Measurements from ENCODE around the gene HOXD11.

DNA sequence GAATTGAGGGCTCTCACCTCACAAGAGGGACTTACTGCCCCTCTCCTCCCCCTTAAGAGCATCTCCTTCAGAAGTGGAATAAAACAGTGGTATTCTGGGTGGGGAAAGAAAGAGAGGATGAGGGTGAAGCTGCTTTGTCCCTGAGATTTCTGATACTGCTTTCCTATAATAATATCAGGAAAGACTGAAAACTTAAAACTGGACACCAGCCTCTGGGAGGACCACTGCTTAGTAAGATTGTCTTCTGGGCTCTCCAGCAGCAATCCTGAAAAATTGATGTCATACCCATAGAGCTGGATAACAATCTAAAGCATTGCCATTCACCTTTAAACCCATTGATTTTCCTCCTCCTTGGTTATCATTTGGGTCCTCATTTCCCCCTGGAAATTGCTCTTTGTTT lies 39.6 kb downstream of the HOXD11 start:
- TF ChIP-seq, protein P1, sequence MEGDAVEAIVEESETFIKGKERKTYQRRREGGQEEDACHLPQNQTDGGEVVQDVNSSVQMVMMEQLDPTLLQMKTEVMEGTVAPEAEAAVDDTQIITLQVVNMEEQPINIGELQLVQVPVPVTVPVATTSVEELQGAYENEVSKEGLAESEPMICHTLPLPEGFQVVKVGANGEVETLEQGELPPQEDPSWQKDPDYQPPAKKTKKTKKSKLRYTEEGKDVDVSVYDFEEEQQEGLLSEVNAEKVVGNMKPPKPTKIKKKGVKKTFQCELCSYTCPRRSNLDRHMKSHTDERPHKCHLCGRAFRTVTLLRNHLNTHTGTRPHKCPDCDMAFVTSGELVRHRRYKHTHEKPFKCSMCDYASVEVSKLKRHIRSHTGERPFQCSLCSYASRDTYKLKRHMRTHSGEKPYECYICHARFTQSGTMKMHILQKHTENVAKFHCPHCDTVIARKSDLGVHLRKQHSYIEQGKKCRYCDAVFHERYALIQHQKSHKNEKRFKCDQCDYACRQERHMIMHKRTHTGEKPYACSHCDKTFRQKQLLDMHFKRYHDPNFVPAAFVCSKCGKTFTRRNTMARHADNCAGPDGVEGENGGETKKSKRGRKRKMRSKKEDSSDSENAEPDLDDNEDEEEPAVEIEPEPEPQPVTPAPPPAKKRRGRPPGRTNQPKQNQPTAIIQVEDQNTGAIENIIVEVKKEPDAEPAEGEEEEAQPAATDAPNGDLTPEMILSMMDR (IDR thresholded peaks at IDR 0.05; ENCODE audit: low read length), result no peak
- no peak for TF ChIP-seq EZH2 (IDR thresholded peaks at IDR 0.05; ENCODE audit: borderline replicate concordance, low read length)
